Stimulated activated CD4-positive, alpha-beta T cell treated with anti-CD3 and anti-CD28 coated beads, Interleukin-15, amount 100 ng/mL, for 1 hour (primary cell): ENCODE results near the gene ARHGAP5.

ENCODE experiments used
- DNase-seq, 2 donors: peaks; one replicate each; pipeline ENCODE4 v3.0.0-alpha.2; 2020; ENCODE audit warnings: low read depth in 1 of 2, low spot score in 1 of 2

ARHGAP5 gene

GRCh38 chr14:32205554-32205953 lies 128.4 kb downstream of the ARHGAP5 start:
- no peak for DNase-seq

DNA sequence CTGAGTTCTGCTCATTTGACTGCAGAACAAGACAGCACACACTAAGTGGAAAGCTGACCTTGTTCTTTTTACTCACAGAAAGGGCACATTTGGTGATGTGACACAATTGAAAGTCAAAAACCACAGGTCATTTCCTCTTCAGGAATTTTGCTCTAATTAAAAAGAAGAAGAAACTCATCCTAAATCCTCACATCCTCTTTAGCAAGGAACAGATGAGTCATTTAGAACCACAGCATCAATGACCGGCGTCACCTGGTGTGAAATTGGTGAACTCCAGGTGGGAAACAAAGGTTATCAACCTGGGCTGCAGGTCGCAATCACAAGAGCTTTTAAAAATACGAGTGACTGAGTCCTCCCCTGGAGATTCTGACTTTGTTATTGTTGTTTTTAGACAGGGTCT lies 128.9 kb downstream of the ARHGAP5 start:
- no peak for DNase-seq

DNA sequence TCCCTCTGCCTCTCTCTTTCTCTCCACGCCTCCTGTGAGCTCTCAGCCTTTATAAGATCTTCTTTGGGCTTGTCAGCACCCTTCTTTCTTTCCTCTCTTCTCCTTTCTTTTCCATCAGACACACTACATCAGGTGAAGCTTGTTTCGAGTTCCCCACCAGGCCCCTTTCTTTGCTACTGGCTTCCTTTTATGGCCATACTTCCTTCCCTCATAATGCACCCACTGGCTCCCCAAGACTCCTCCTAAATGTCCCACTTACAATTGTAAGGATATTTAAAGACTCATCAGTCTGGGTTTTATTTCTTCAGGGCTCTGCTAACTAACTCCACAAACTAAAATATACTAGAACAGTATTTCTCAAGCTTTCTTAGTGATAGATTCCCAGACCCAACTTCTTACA lies 129.4 kb downstream of the ARHGAP5 start:
- DNase-seq = no peak

- DNase-seq = no peak
Observed at GRCh38 chr14:32208490-32208889, 131.4 kb downstream of the ARHGAP5 start.
